SK-N-SH treated with all-trans-retinoic acid at 6 μM for 48 hours (cell line): ENCODE results near the gene PTTG2.

Experiments used
- ATAC-seq: fragments of 200-7000 bp; cut with Tn5 transposase; 3 replicates; pipeline ENCODE4 v1.9.1; 2020; ENCODE audit warnings: mild to moderate bottlenecking, moderate library complexity
- ARNTL ChIP-seq: fragments of 450-650 bp; formaldehyde crosslinking; IDR thresholded peaks from 2 replicates; pipeline ENCODE4 v1.5.0; 2020; ENCODE audit warnings: low read depth, mild to moderate bottlenecking, moderate library complexity, borderline replicate concordance
- BACH2 ChIP-seq: fragments of 250-450 bp; sonication (Bioruptor Pico); IDR thresholded peaks from 2 replicates; pipeline ENCODE4 v1.9.0; 2021; ENCODE audit warnings: mild to moderate bottlenecking, borderline replicate concordance
- CREB5 ChIP-seq: fragments of 250-450 bp; sonication (Bioruptor Pico); IDR thresholded peaks from 2 replicates; pipeline ENCODE4 v1.5.1; 2020; ENCODE audit warnings: low read depth, mild to moderate bottlenecking, moderate library complexity
- CSDC2 ChIP-seq: fragments of 250-450 bp; sonication (Bioruptor Pico); IDR thresholded peaks from 2 replicates; pipeline ENCODE4 v1.5.0; 2020; ENCODE audit warnings: mild to moderate bottlenecking, moderate library complexity
- ESRRG ChIP-seq: fragments of 250-450 bp; sonication (Bioruptor Pico); IDR thresholded peaks from 2 replicates; pipeline ENCODE4 v1.6.1; 2021; ENCODE audit warnings: mild to moderate bottlenecking
- GLIS3 ChIP-seq: fragments of 250-450 bp; sonication (Bioruptor Pico); IDR thresholded peaks from 2 replicates; pipeline ENCODE4 v1.5.0; 2020; ENCODE audit warnings: mild to moderate bottlenecking, moderate library complexity
- ISL1 ChIP-seq: fragments of 250-450 bp; sonication (Bioruptor Pico); IDR thresholded peaks from 2 replicates; pipeline ENCODE4 v2.1.2; 2022; ENCODE audit warnings: mild to moderate bottlenecking, moderate library complexity
- OSR1 ChIP-seq: fragments of 250-450 bp; sonication (Bioruptor Pico); IDR thresholded peaks from 2 replicates; pipeline ENCODE4 v1.8.0; 2022; ENCODE audit warnings: moderate library complexity, mild to moderate bottlenecking, inconsistent platforms
- POU6F1 ChIP-seq: fragments of 250-450 bp; sonication (Bioruptor Pico); IDR thresholded peaks from 2 replicates; pipeline ENCODE4 v1.8.0; 2021; ENCODE audit warnings: low read depth, mild to moderate bottlenecking, moderate library complexity, borderline replicate concordance
- PPARA ChIP-seq: fragments of 250-450 bp; sonication (Bioruptor Pico); IDR thresholded peaks from 2 replicates; pipeline ENCODE4 v1.5.0; 2020; ENCODE audit warnings: mild to moderate bottlenecking, borderline replicate concordance
- RARB ChIP-seq: fragments of 250-450 bp; sonication (Bioruptor Pico); IDR thresholded peaks from 2 replicates; pipeline ENCODE4 v1.8.0; 2021; ENCODE audit warnings: mild to moderate bottlenecking, moderate library complexity
- TCF4 ChIP-seq: fragments of 250-450 bp; sonication (Bioruptor Pico); IDR thresholded peaks from 2 replicates; pipeline ENCODE4 v1.8.0; 2021; ENCODE audit warnings: mild to moderate bottlenecking, moderate library complexity, borderline replicate concordance
- TOX ChIP-seq: fragments of 250-450 bp; sonication (Bioruptor Pico); IDR thresholded peaks from 2 replicates; pipeline ENCODE4 v1.8.0; 2021; ENCODE audit warnings: mild to moderate bottlenecking, moderate library complexity, borderline replicate concordance
- TSHZ2 ChIP-seq: fragments of 250-450 bp; sonication (Bioruptor Pico); IDR thresholded peaks from 2 replicates; pipeline ENCODE4 v1.5.0; 2020; ENCODE audit warnings: mild to moderate bottlenecking, moderate library complexity
- ZC3H10 ChIP-seq: fragments of 250-450 bp; sonication (Bioruptor Pico); IDR thresholded peaks from 2 replicates; pipeline ENCODE4 v1.5.1; 2021; ENCODE audit warnings: mild to moderate bottlenecking, moderate library complexity
- ZFP3 ChIP-seq: fragments of 250-450 bp; sonication (Bioruptor Pico); IDR thresholded peaks from 2 replicates; pipeline ENCODE4 v1.5.0; 2020; ENCODE audit warnings: mild to moderate bottlenecking, moderate library complexity
- ZFP30 ChIP-seq: fragments of 450-650 bp; formaldehyde crosslinking; IDR thresholded peaks from 2 replicates; pipeline ENCODE4 v1.5.0; 2022; ENCODE audit warnings: mild to moderate bottlenecking, moderate library complexity
- ZNF565 ChIP-seq: fragments of 450-650 bp; formaldehyde crosslinking; conservative IDR thresholded peaks from 2 replicates; pipeline ENCODE4 v1.5.0; 2020; ENCODE audit warnings: low read depth, mild to moderate bottlenecking, moderate library complexity
- ZNF70 ChIP-seq: fragments of 450-650 bp; formaldehyde crosslinking; IDR thresholded peaks from 2 replicates; pipeline ENCODE4 v1.5.0; 2020; ENCODE audit warnings: mild to moderate bottlenecking, moderate library complexity
- ZNF8 ChIP-seq: fragments of 450-650 bp; formaldehyde crosslinking; IDR thresholded peaks from 2 replicates; pipeline ENCODE4 v1.5.0; 2020; ENCODE audit warnings: mild to moderate bottlenecking, moderate library complexity
- TF ChIP-seq, protein P1 (sequence below): fragments of 250-450 bp; sonication (Bioruptor Pico); IDR thresholded peaks from 2 replicates; pipeline ENCODE4 v1.5.1; 2021; ENCODE audit warnings: mild to moderate bottlenecking, moderate library complexity
- TF ChIP-seq, protein P2 (sequence below): fragments of 250-450 bp; sonication (Bioruptor Pico); IDR thresholded peaks from 2 replicates; pipeline ENCODE4 v1.8.0; 2020; ENCODE audit warnings: mild to moderate bottlenecking, moderate library complexity, borderline replicate concordance

PTTG2 gene

DNA sequence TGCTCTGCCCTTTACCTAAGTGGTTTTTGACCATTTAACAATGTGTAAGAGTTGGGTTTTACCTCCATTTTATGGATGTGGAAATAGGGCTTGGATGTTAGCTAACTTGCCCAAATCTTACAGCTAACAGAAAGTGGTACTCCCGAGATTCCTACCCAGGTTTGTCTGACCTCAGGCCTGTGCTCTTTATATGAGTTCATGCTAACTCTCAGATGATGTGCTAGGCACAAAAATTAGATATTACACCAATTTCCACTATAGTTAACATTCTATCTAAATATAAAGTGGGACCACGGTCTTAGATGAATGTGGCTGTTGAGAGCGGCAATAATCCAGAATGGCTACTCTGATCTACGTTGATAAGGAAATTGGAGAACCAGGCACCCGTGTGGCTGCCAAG, at the start of gene PTTG2:
Gene PTTG2 (plus strand): TSS at position 301 of the 400 bp plus-strand sequence. CDS start 37 bp downstream, at position 338.
- TF ChIP-seq TSHZ2 (CRISPR knock-in tag), result no peak
- TF ChIP-seq ZNF70 (CRISPR knock-in tag), result no peak
- TF ChIP-seq ZFP3, result no peak
- no peak for TF ChIP-seq ZNF8 (CRISPR knock-in tag)
- no peak for TF ChIP-seq GLIS3 (CRISPR knock-in tag)
- TF ChIP-seq, protein P1, sequence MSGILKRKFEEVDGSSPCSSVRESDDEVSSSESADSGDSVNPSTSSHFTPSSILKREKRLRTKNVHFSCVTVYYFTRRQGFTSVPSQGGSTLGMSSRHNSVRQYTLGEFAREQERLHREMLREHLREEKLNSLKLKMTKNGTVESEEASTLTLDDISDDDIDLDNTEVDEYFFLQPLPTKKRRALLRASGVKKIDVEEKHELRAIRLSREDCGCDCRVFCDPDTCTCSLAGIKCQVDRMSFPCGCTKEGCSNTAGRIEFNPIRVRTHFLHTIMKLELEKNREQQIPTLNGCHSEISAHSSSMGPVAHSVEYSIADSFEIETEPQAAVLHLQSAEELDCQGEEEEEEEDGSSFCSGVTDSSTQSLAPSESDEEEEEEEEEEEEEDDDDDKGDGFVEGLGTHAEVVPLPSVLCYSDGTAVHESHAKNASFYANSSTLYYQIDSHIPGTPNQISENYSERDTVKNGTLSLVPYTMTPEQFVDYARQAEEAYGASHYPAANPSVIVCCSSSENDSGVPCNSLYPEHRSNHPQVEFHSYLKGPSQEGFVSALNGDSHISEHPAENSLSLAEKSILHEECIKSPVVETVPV (CRISPR knock-in tag), result no peak
- TF ChIP-seq POU6F1 (CRISPR knock-in tag), result no peak
- TF ChIP-seq, protein P2, sequence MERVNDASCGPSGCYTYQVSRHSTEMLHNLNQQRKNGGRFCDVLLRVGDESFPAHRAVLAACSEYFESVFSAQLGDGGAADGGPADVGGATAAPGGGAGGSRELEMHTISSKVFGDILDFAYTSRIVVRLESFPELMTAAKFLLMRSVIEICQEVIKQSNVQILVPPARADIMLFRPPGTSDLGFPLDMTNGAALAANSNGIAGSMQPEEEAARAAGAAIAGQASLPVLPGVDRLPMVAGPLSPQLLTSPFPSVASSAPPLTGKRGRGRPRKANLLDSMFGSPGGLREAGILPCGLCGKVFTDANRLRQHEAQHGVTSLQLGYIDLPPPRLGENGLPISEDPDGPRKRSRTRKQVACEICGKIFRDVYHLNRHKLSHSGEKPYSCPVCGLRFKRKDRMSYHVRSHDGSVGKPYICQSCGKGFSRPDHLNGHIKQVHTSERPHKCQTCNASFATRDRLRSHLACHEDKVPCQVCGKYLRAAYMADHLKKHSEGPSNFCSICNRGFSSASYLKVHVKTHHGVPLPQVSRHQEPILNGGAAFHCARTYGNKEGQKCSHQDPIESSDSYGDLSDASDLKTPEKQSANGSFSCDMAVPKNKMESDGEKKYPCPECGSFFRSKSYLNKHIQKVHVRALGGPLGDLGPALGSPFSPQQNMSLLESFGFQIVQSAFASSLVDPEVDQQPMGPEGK (CRISPR knock-in tag), result no peak
- TF ChIP-seq ZFP30, result no peak
- no peak for TF ChIP-seq ESRRG
- no peak for TF ChIP-seq ARNTL
- no peak for TF ChIP-seq TOX (CRISPR knock-in tag)
- no peak for TF ChIP-seq ISL1
- no peak for TF ChIP-seq RARB (CRISPR knock-in tag)
- TF ChIP-seq BACH2 (CRISPR knock-in tag), result no peak
- no peak for TF ChIP-seq TCF4 (CRISPR knock-in tag)
- no peak for TF ChIP-seq CSDC2 (CRISPR knock-in tag)
- no peak for TF ChIP-seq OSR1 (CRISPR knock-in tag)
- ATAC-seq, result no peak

- no peak for TF ChIP-seq ZNF8 (CRISPR knock-in tag)
- TF ChIP-seq ZFP30, result no peak
- TF ChIP-seq CREB5 (CRISPR knock-in tag), result no peak
- TF ChIP-seq ZFP3, result no peak
- TF ChIP-seq ZNF565 (CRISPR knock-in tag), result no peak
- TF ChIP-seq ZC3H10 (CRISPR knock-in tag), result no peak
- TF ChIP-seq BACH2 (CRISPR knock-in tag), result no peak
- TF ChIP-seq CSDC2 (CRISPR knock-in tag), result no peak
- TF ChIP-seq, protein P1 (CRISPR knock-in tag), result no peak
- TF ChIP-seq GLIS3 (CRISPR knock-in tag), result no peak
- TF ChIP-seq RARB (CRISPR knock-in tag), result no peak
- TF ChIP-seq ISL1, result no peak
- TF ChIP-seq ZNF70 (CRISPR knock-in tag), result no peak
- TF ChIP-seq PPARA (CRISPR knock-in tag), result no peak
These were observed 45.7 kb upstream of the PTTG2 start for GRCh38 chr4:37914539-37914938.

More at GRCh38 chr4:37914539-37914938, 45.7 kb upstream of the PTTG2 start:
- no peak for ATAC-seq
